IPS-20b (cell line): ENCODE data around the gene NTN3.

ENCODE experiments used
- H3K27ac ChIP-seq: one replicate; pipeline ENCODE4 v1.5.1; 2013; ENCODE audit warnings: low read length
- H3K27me3 ChIP-seq: 2 replicates; pipeline ENCODE4 v1.6.1; 2013; ENCODE audit warnings: mild to moderate bottlenecking, low read length, inconsistent platforms; ENCODE audit not compliant: insufficient read depth
- H3K36me3 ChIP-seq: 2 replicates; pipeline ENCODE4 v1.6.1; 2013; ENCODE audit warnings: low read depth, mild to moderate bottlenecking, inconsistent platforms, low read length, moderate library complexity; ENCODE audit not compliant: insufficient read depth
- H3K4me1 ChIP-seq: 2 replicates; pipeline ENCODE4 v1.6.1; 2013; ENCODE audit warnings: mild to moderate bottlenecking, control low read depth, inconsistent platforms, low read length, moderate library complexity; ENCODE audit not compliant: insufficient read depth
- H3K4me3 ChIP-seq: 2 replicates; pipeline ENCODE4 v1.5.1; 2013; ENCODE audit warnings: mild to moderate bottlenecking, low read length, inconsistent platforms
- H3K9ac ChIP-seq: 2 replicates; pipeline ENCODE4 v1.6.1; 2013; ENCODE audit warnings: low read depth, mild to moderate bottlenecking, inconsistent platforms, low read length, moderate library complexity
- H3K9me3 ChIP-seq: 2 replicates; pipeline ENCODE4 v1.6.1; 2013; ENCODE audit warnings: mild to moderate bottlenecking, low read depth, low read length, inconsistent platforms; ENCODE audit not compliant: insufficient read depth

Gene NTN3

GRCh38 chr16:2485811-2486507, 14.9 kb downstream of the NTN3 start:
- Histone ChIP-seq H3K4me1 (no peaks in the 10 kb centered on the region), H3K27me3 (no peaks in the 10 kb centered on the region), H3K9ac (no peak overlapping the region), H3K27ac (no peak overlapping the region), H3K36me3 (no peaks in the 10 kb centered on the region; the same call in 1 of the 2 replicates), H3K9me3 (no peaks in the 10 kb centered on the region), H3K4me3 (no peak overlapping the region)

- H3K4me3 ChIP-seq = no peak overlapping the region
- H3K9ac ChIP-seq = no peak overlapping the region
- no peaks in the 10 kb centered on the region for H3K4me1 ChIP-seq
- H3K36me3 ChIP-seq = no peaks in the 10 kb centered on the region; the same call in 1 of the 2 replicates
- H3K27me3 ChIP-seq = no peaks in the 10 kb centered on the region
- no peaks in the 10 kb centered on the region for H3K9me3 ChIP-seq
- H3K27ac ChIP-seq = no peak overlapping the region
Measured at GRCh38 chr16:2486645-2487516, 15.8 kb downstream of the NTN3 start.

- H3K4me3 ChIP-seq = no peak overlapping the region
- H3K9ac ChIP-seq = no peak overlapping the region
- no peaks in the 10 kb centered on the region for H3K27me3 ChIP-seq
- no peaks in the 10 kb centered on the region; the same call in 1 of the 2 replicates for H3K36me3 ChIP-seq
- H3K9me3 ChIP-seq = no peaks in the 10 kb centered on the region
- no peaks in the 10 kb centered on the region for H3K4me1 ChIP-seq
- no peak overlapping the region for H3K27ac ChIP-seq
Measured at GRCh38 chr16:2487517-2487842, 16.4 kb downstream of the NTN3 start.

GRCh38 chr16:2487903-2488531, 16.9 kb downstream of the NTN3 start:
- no peak overlapping the region for H3K27ac ChIP-seq
- H3K36me3 ChIP-seq = no peaks in the 10 kb centered on the region
- H3K4me3 ChIP-seq = no peak overlapping the region
- no peaks in the 10 kb centered on the region for H3K4me1 ChIP-seq
- no peaks in the 10 kb centered on the region for H3K9me3 ChIP-seq
- H3K9ac ChIP-seq = no peak overlapping the region
- H3K27me3 ChIP-seq = no peaks in the 10 kb centered on the region

- Histone ChIP-seq H3K9ac (no peak overlapping the region), H3K9me3 (no peaks in the 10 kb centered on the region), H3K4me1 (no peaks in the 10 kb centered on the region), H3K27ac (no peak overlapping the region), H3K4me3 (no peak overlapping the region), H3K27me3 (no peaks in the 10 kb centered on the region), H3K36me3 (no peaks in the 10 kb centered on the region)
Measured at GRCh38 chr16:2489581-2489980, 18.5 kb downstream of the NTN3 start.

- no peak overlapping the region for H3K4me3 ChIP-seq
- no peak overlapping the region for H3K9ac ChIP-seq
- no peaks in the 10 kb centered on the region for H3K27me3 ChIP-seq
- H3K9me3 ChIP-seq = no peaks in the 10 kb centered on the region
- no peak overlapping the region for H3K27ac ChIP-seq
- no peaks in the 10 kb centered on the region for H3K4me1 ChIP-seq
- no peaks in the 10 kb centered on the region for H3K36me3 ChIP-seq
Measured at GRCh38 chr16:2490190-2491105, 19.4 kb downstream of the NTN3 start.

- no peak overlapping the region for H3K9ac ChIP-seq
- no peak overlapping the region for H3K4me3 ChIP-seq
- no peak overlapping the region for H3K27ac ChIP-seq
- H3K36me3 ChIP-seq = no peaks in the 10 kb centered on the region
- no peaks in the 10 kb centered on the region for H3K4me1 ChIP-seq
- no peaks in the 10 kb centered on the region for H3K27me3 ChIP-seq
- H3K9me3 ChIP-seq = no peaks in the 10 kb centered on the region
Measured at GRCh38 chr16:2492292-2492691, 21.2 kb downstream of the NTN3 start.

GRCh38 chr16:2493605-2494004, 22.5 kb downstream of the NTN3 start:
- Histone ChIP-seq H3K36me3 (0 out of 2 replicates have a peak, but pooled peaks cover 6% of the 10 kb centered on the region), H3K9me3 (no peaks in the 10 kb centered on the region), H3K4me3 (no peak overlapping the region), H3K9ac (no peak overlapping the region), H3K27me3 (no peaks in the 10 kb centered on the region), H3K27ac (no peak overlapping the region), H3K4me1 (no peaks in the 10 kb centered on the region)

- Histone ChIP-seq H3K27me3 (no peaks in the 10 kb centered on the region), H3K4me1 (no peaks in the 10 kb centered on the region), H3K36me3 (0 out of 2 replicates have a peak, but pooled peaks cover 6% of the 10 kb centered on the region), H3K4me3 (no peak overlapping the region), H3K27ac (no peak overlapping the region), H3K9ac (no peak overlapping the region), H3K9me3 (no peaks in the 10 kb centered on the region)
Measured at GRCh38 chr16:2494616-2495015, 23.5 kb downstream of the NTN3 start.

- no peak overlapping the region for H3K4me3 ChIP-seq
- no peaks in the 10 kb centered on the region for H3K27me3 ChIP-seq
- H3K9ac ChIP-seq = no peak overlapping the region
- H3K27ac ChIP-seq = no peak overlapping the region
- no peaks in the 10 kb centered on the region for H3K4me1 ChIP-seq
- 0 out of 2 replicates have a peak, but pooled peaks cover 6% of the 10 kb centered on the region for H3K36me3 ChIP-seq
- H3K9me3 ChIP-seq = no peaks in the 10 kb centered on the region
Measured at GRCh38 chr16:2495041-2495440, 23.9 kb downstream of the NTN3 start.
